ENCODE measurements around the gene GDPD3. TPM values are rescaled to one million over a fixed set of nuclear protein-coding genes. Genes with fewer than 3 reads are reported as not detected.

The GDPD3 gene
- total RNA-seq, 1 experiment from 2014 or later: 3.8 TPM

DNA sequence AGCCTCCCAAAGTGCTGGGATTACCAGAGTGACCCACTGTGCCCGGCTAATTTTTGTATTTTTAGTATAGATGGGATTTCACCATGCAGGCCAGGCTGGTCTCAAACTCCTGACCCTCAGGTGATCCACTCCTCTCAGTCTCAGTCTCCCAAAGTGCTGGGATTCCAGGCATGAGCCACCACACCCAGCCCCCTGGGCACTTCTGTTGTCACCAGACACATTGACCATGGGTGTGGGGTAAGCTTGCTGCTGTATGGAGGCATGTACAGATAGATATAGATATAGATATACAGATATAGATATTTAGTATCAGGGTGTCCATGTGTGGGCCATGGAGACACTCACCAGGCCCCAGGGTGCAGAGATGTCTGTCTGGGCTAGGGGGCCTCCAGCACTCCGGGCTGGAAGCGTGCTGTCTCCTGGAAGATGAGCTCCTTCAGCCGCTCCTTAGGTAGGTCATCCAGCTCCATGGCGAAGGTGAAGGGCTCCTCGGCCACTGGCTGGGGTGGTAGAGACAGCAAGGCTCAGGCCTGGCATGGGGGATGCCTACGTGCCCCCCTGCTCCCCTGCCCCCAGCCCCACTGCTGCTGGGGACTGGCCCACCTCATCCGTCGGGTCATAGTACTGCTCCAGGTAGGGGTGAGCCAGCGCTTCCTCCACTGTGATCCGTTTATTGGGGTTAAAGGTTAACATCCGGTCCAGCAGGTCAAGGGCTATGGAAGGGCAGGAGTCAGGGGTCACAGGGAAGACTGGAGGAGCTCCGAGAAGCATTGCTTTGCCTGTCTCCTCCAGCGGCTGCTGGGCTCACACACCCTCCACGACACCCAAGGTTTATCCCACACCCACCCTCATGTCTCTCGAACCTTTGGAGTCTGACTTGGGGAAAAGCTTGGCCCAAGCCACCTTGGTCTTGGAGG is 3.2 kb upstream of the GDPD3 start:
- Histone ChIP-seq H3K27ac (ENCODE audit: insufficient read length, low read depth, low read length) (no peak overlapping the region), H3T11ph (ENCODE audit: low read length) (no peak overlapping the region), H3K18ac (ENCODE audit: insufficient read length, low read depth, low read length) (no peak overlapping the region), H3K4ac (ENCODE audit: low read depth, low read length) (no peak overlapping the region), H3K23me2 (ENCODE audit: insufficient read length, low read depth, low read length, poor library complexity, severe bottlenecking) (no peaks in the 10 kb centered on the region), H3K79me1 (ENCODE audit: insufficient read depth, low read depth, low read length, poor library complexity, severe bottlenecking) (no peaks in the 10 kb centered on the region), H3K27me3 (ENCODE audit: insufficient read depth, low read length) (no peaks in the 10 kb centered on the region; the same call in 1 of the 2 replicates), H3K4me2 (ENCODE audit: insufficient read depth, insufficient read length, low read length) (no peak overlapping the region), H3K14ac (ENCODE audit: insufficient read depth, low read length) (no peak overlapping the region), H3K4me1 (ENCODE audit: insufficient read depth, low read length) (no peaks in the 10 kb centered on the region), H4K91ac (ENCODE audit: insufficient read length, low read depth, low read length) (no peak overlapping the region), H2AK5ac (ENCODE audit: insufficient read length, low read length) (no peak overlapping the region), H3K9ac (ENCODE audit: extremely low read depth, insufficient read length, low read length) (no peak overlapping the region), H4K8ac (replicated peaks; ENCODE audit: insufficient read length, low read depth, low read length) (no peak overlapping the region), H3K56ac (ENCODE audit: insufficient read length, low read depth, low read length) (no peak overlapping the region), H2BK120ac (ENCODE audit: low read depth, low read length, poor library complexity, severe bottlenecking) (no peak overlapping the region), H4K20me1 (ENCODE audit: control insufficient read depth, insufficient read depth, insufficient read length) (no peaks in the 10 kb centered on the region), H2BK5ac (ENCODE audit: insufficient read length, low read length) (no peak overlapping the region), H3K9me3 (ENCODE audit: control insufficient read depth, low read depth, low read length) (no peaks in the 10 kb centered on the region), H2AFZ (ENCODE audit: low read length) (no peak overlapping the region), H2BK12ac (ENCODE audit: insufficient read length, low read depth, low read length) (no peak overlapping the region), H2BK20ac (ENCODE audit: low read depth, low read length, poor library complexity, severe bottlenecking) (no peak overlapping the region), H3K23ac (ENCODE audit: insufficient read length, low read depth, low read length) (no peak overlapping the region), H3K79me2 (ENCODE audit: insufficient read depth, low read length) (no peaks in the 10 kb centered on the region), H2BK15ac (ENCODE audit: low read depth, low read length) (no peak overlapping the region), H4K5ac (ENCODE audit: insufficient read length, low read depth, low read length) (no peak overlapping the region)
- DNase-seq: no peak
- Mint-ChIP-seq H3K36me3 (ENCODE audit: insufficient read depth in 1 of 3, low read depth in 3 of 3) (peaks cover 0 to 30% (median 16%) of the 10 kb centered on the region in 3 experiments; a peak in 6 of 7 replicates), H3K27ac (no peak overlapping the region), H3K27me3 (ENCODE audit: low read depth) (no peaks in the 10 kb centered on the region), H3K9me3 (no peaks in the 10 kb centered on the region), H3K4me1 (peaks cover 3 to 7% of the 10 kb centered on the region in 2 experiments), H3K4me3 (no peak overlapping the region; a peak in 1 of 5 replicates)
- no peak for TF ChIP-seq CTCF (conservative IDR thresholded peaks at IDR 0.05)
- no CpG with 5 or more reads among the region's 16 CpGs for WGBS (ENCODE audit: extremely low coverage, insufficient read length, low lambda C conversion rate)

All from H9 (cell line).